ENCODE results near the gene RAC3. TPM values are rescaled to one million over a fixed set of nuclear protein-coding genes. Genes with fewer than 3 reads are reported as not detected.

Gene RAC3
- total RNA-seq, 4 donors from 2014 or later: 0.50 to 6.9 (median 0.54) TPM; not detected in 1

DNA sequence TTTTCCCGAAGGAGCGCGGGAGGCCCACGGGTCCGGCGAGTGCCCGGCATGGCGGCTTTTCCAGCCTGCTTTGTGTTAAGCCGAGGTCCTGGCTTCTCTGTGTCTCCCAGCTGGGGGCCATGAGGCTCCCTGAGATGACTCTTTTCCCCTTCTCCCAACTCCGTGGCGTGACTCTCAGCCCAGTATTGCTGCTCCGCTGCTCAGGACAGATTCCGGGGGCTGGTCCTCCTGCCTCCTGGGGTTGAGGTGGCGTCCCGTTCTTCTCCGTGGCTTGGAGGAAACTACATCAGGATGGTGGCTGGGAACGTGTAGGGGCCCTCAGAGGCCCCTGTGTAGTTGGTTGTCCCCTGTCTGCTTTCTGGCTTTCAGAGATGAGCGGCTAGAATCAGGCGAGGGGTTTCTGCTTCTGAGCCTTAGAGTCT is 21.2 kb downstream of the RAC3 start:
- TF ChIP-seq POLR2A (IDR thresholded peaks at IDR 0.05): no peak
- TF ChIP-seq EP300 (IDR thresholded peaks at IDR 0.05): no peak
- TF ChIP-seq, protein P1, sequence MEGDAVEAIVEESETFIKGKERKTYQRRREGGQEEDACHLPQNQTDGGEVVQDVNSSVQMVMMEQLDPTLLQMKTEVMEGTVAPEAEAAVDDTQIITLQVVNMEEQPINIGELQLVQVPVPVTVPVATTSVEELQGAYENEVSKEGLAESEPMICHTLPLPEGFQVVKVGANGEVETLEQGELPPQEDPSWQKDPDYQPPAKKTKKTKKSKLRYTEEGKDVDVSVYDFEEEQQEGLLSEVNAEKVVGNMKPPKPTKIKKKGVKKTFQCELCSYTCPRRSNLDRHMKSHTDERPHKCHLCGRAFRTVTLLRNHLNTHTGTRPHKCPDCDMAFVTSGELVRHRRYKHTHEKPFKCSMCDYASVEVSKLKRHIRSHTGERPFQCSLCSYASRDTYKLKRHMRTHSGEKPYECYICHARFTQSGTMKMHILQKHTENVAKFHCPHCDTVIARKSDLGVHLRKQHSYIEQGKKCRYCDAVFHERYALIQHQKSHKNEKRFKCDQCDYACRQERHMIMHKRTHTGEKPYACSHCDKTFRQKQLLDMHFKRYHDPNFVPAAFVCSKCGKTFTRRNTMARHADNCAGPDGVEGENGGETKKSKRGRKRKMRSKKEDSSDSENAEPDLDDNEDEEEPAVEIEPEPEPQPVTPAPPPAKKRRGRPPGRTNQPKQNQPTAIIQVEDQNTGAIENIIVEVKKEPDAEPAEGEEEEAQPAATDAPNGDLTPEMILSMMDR (IDR thresholded peaks at IDR 0.05): no peak
- no peak for TF ChIP-seq POLR2AphosphoS5 (IDR thresholded peaks at IDR 0.05)
- 0 to 65% methylated on average over 1 to 4 of the region's 19 CpGs for WGBS, 2 donors (ENCODE audit: low coverage in 1 of 2)
- peak overlapping the region in 1 of 4 donors; percentile 81 for H3K27ac ChIP-seq
- H3K9me3 ChIP-seq: no peaks in the 10 kb centered on the region
- H3K36me3 ChIP-seq: peaks cover 0 to 75% of the 10 kb centered on the region in 2 donors
- H3K4me3 ChIP-seq: peak overlapping the region; percentile 71 to 84
- H3K4me1 ChIP-seq: peaks cover 0 to 54% (median 26%) of the 10 kb centered on the region in 3 donors
- H3K27me3 ChIP-seq: no peaks in the 10 kb centered on the region
- ATAC-seq: no peak

DNA sequence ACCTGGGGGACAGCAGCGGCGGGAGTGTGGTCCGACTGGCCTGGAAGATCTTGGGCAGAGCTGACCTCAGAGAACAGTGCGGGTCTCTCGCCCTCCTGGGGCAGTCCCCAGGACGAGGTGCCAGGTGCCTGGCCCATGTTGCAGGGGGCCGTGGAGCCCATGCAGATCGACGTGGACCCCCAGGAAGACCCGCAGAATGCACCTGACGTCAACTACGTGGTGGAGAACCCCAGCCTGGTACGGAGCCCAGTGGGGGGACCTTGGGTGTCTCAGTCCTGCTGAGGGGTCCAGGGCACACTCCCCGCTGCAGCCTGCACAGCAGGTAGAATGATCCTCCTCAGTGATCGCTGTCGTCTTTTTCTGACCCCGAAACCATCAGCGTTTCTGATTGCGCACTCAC is 21.7 kb downstream of the RAC3 start:
- H3K9me3 ChIP-seq: no peaks in the 10 kb centered on the region
- no peaks in the 10 kb centered on the region for H3K27me3 ChIP-seq
- H3K27ac ChIP-seq: no peak overlapping the region
- peaks cover 0 to 54% (median 26%) of the 10 kb centered on the region in 3 donors for H3K4me1 ChIP-seq
- peaks cover 0 to 75% of the 10 kb centered on the region in 2 donors for H3K36me3 ChIP-seq
- no peak for ATAC-seq
- peak overlapping the region in 1 of 2 donors; percentile 84 for H3K4me3 ChIP-seq
- no CpG with 5 or more reads among the region's 19 CpGs for WGBS, 2 donors (ENCODE audit: low coverage in 1 of 2)
- TF ChIP-seq POLR2AphosphoS5 (IDR thresholded peaks at IDR 0.05) (no peak), EP300 (IDR thresholded peaks at IDR 0.05) (no peak), POLR2A (IDR thresholded peaks at IDR 0.05) (no peak)
- TF ChIP-seq, protein P1 (IDR thresholded peaks at IDR 0.05): no peak

DNA sequence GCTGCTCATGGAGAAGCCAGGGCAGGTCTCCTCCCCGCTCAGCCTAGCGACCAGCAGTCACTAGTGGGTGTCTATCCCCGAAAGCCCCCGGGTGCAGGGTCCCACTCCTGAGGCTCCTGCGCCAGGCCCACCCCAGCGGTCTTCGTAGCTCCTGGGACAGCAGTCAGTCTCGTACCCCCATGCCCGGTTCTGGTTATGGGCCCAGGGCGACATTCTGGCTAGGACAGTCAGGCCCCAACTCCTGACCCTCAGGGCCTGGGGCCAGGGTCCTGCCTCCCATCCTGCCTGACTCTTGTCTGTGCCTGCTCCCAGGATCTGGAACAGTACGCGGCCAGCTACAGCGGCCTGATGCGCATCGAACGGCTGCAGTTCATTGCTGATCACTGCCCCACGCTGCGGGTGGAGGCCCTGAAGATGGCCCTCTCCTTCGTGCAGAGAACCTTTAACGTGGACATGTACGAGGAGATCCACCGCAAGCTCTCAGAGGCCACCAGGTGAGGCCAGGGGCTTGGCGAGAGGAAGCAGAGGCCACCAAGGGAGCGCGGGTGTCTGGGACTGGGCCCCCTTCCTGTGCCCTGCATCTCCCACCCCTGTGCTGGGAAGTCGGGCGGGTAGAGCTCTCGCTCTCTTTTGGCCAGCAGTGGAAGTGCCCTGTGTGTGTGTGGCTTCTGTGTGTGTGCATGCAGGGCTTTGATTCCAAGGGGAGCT is 22.2 kb downstream of the RAC3 start:
- Histone ChIP-seq H3K27me3 (no peaks in the 10 kb centered on the region), H3K27ac (no peak overlapping the region), H3K4me3 (no peak overlapping the region), H3K36me3 (peaks cover 0 to 75% of the 10 kb centered on the region in 2 donors), H3K9me3 (no peaks in the 10 kb centered on the region), H3K4me1 (peaks cover 0 to 54% (median 26%) of the 10 kb centered on the region in 3 donors)
- no peak for ATAC-seq
- TF ChIP-seq POLR2A (IDR thresholded peaks at IDR 0.05): no peak
- TF ChIP-seq EP300 (IDR thresholded peaks at IDR 0.05): no peak
- TF ChIP-seq, protein P1 (IDR thresholded peaks at IDR 0.05): no peak
- no peak for TF ChIP-seq POLR2AphosphoS5 (IDR thresholded peaks at IDR 0.05)
- 80% methylated on average over 3 of the region's 28 CpGs; no CpG with 5 or more reads in 1 of the 2 donors for WGBS, 2 donors (ENCODE audit: low coverage in 1 of 2)

DNA sequence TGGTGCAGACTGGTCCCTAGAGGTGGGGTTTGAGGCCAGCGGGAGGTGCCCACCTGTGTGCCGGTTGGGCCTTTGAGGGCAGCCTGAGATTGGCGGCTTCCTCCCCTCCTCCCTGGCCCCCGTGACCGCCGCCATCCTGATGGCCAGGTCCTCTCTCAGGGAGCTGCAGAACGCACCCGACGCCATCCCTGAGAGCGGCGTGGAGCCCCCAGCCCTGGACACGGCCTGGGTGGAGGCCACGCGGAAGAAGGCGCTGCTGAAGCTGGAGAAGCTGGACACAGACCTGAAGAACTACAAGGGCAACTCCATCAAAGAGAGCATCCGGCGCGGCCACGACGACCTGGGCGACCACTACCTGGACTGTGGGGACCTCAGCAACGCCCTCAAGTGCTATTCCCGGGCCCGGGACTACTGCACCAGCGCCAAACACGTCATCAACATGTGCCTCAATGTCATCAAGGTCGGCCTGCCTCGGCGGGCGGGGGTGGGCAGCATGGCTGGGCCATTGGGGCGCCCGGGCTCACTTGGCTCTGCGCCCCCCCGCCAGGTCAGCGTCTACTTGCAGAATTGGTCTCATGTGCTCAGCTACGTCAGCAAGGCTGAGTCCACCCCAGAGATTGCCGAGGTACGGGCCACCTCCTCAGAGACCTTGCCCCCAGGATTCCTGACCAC is 23.0 kb downstream of the RAC3 start:
- Histone ChIP-seq H3K36me3 (peaks cover 0 to 75% of the 10 kb centered on the region in 2 donors), H3K27me3 (no peaks in the 10 kb centered on the region), H3K4me1 (peaks cover 0 to 49% (median 25%) of the 10 kb centered on the region in 3 donors), H3K27ac (no peak overlapping the region), H3K9me3 (no peaks in the 10 kb centered on the region), H3K4me3 (no peak overlapping the region)
- ATAC-seq: no peak
- no peak for TF ChIP-seq EP300 (IDR thresholded peaks at IDR 0.05)
- no peak for TF ChIP-seq POLR2AphosphoS5 (IDR thresholded peaks at IDR 0.05)
- no peak for TF ChIP-seq POLR2A (IDR thresholded peaks at IDR 0.05)
- TF ChIP-seq, protein P1 (IDR thresholded peaks at IDR 0.05): no peak
- 100% methylated on average over 1 of the region's 38 CpGs for WGBS, 2 donors (ENCODE audit: low coverage in 1 of 2)

Measured in gastroesophageal sphincter (tissue), 4 donors.